K562 (cell line): ENCODE measurements around the gene TMEM117. TPM values are rescaled to one million over a fixed set of nuclear protein-coding genes. Genes with fewer than 3 reads are reported as not detected.

ENCODE experiments used
- ATAC-seq: fragments of 200-7000 bp; cut with Tn5 transposase; 3 replicates; pipeline ENCODE4 v1.9.1; 2020; ENCODE audit warnings: moderate library complexity
- BruUV-seq: library from RNA; stranded (reverse); fragments of 400-500 nt; replicated peaks from 2 replicates; lab custom pipeline; 2021; lab: Mats Ljungman, UMichigan
- CTCF ChIA-PET: fragments of 300-600 bp; formaldehyde crosslinking; extraction: SDS; loops from one replicate; lab custom pipeline; 2021; ENCODE audit warnings: low intra/inter-chr PET ratio; lab: Yijun Ruan, JAX
- POLR2A ChIA-PET: fragments of 300-600, 350-650 bp; sonication (Branson Sonifier 250); formaldehyde crosslinking; extraction: SDS; loops from one replicate; lab custom pipeline; 2021; ENCODE audit warnings: antibody characterized with exemption, inconsistent platforms; lab: Yijun Ruan, JAX
- DNase-seq, 4 experiments: peaks; one replicate each; pipeline versions ENCODE4 v3.0.0 to v3.0.0-alpha.2; 2011 to 2018; ENCODE audit warnings: low spot score in 3 of 4, mixed read lengths in 3 of 4; ENCODE audit errors: extremely low read depth in 1 of 4
- FAIRE-seq: peaks from 2 replicates; lab custom pipeline; 2011; peaks lifted over from hg19 to GRCh38; lab: Jason Lieb, UNC
- H2AFZ ChIP-seq: 2 replicates; pipeline ENCODE4 v1.6.0; 2011; ENCODE audit warnings: low read depth, low read length, control low read depth, inconsistent platforms
- H3K27ac ChIP-seq: fragments of 200-600 bp; 3 replicates; pipeline ENCODE4 v1.8.0; 2011; ENCODE audit warnings: low read depth, mild to moderate bottlenecking, control low read depth, inconsistent platforms, low read length, moderate library complexity, mixed read lengths; ENCODE audit errors: extremely low read depth
- H3K27me3 ChIP-seq, 2 experiments: fragments of 300-600 bp in 1 of 2; 2 replicates in 1 of 2; 3 replicates in 1 of 2; pipeline versions ENCODE4 v1.6.0 to v1.8.0; 2011; ENCODE audit warnings: inconsistent platforms in 2 of 2, low read length in 2 of 2, mild to moderate bottlenecking in 1 of 2, mixed read lengths in 1 of 2, moderate library complexity in 1 of 2; ENCODE audit not compliant: control insufficient read depth in 2 of 2, insufficient read depth in 2 of 2
- H3K36me3 ChIP-seq: fragments of 300-600 bp; 3 replicates; pipeline ENCODE4 v1.8.0; 2011; ENCODE audit warnings: mild to moderate bottlenecking, low read length, inconsistent platforms; ENCODE audit not compliant: control insufficient read depth, insufficient read depth
- H3K4me1 ChIP-seq, 2 experiments: fragments of 200-600 bp in 1 of 2; replicated peaks in 1 of 2; 2 replicates in 1 of 2; 3 replicates in 1 of 2; pipeline versions ENCODE4 v1.5.1 to v1.8.0; 2011; ENCODE audit warnings: inconsistent platforms in 2 of 2, low read length in 2 of 2, mild to moderate bottlenecking in 1 of 2, mixed read lengths in 1 of 2, moderate library complexity in 1 of 2; ENCODE audit not compliant: control insufficient read depth in 2 of 2, insufficient read depth in 2 of 2
- H3K4me2 ChIP-seq: 2 replicates; pipeline ENCODE4 v1.6.1; 2011; ENCODE audit warnings: low read length, control low read depth, inconsistent platforms, mixed read lengths; ENCODE audit not compliant: insufficient read depth
- H3K4me3 ChIP-seq: fragments of 200-600 bp; sonication (generic), shearing (Covaris generic); 2 replicates; pipeline ENCODE4 v1.5.1; 2016; ENCODE audit warnings: control low read depth, inconsistent platforms
- H3K79me2 ChIP-seq: fragments of 200-600 bp; 3 replicates; pipeline ENCODE4 v1.8.0; 2011; ENCODE audit warnings: low read length, inconsistent platforms; ENCODE audit not compliant: control insufficient read depth, insufficient read depth
- H3K9ac ChIP-seq, 2 experiments: 2 replicates each; pipeline versions ENCODE4 v1.6.0 to v1.6.1; 2011; ENCODE audit warnings: low read depth in 2 of 2, low read length in 2 of 2, control low read depth in 1 of 2, inconsistent platforms in 1 of 2, mild to moderate bottlenecking in 1 of 2, mixed read lengths in 1 of 2; ENCODE audit not compliant: insufficient read depth in 1 of 2
- H3K9me1 ChIP-seq: one replicate; pipeline ENCODE4 v1.6.0; 2011; ENCODE audit warnings: inconsistent platforms, mild to moderate bottlenecking, low read length, moderate library complexity; ENCODE audit not compliant: control insufficient read depth, insufficient read depth
- H3K9me3 ChIP-seq: replicated peaks from 2 replicates; pipeline ENCODE4 v1.5.1; 2011; ENCODE audit warnings: low read depth, low read length, inconsistent platforms; ENCODE audit not compliant: control insufficient read depth, insufficient read depth
- H4K20me1 ChIP-seq: replicated peaks from 2 replicates; pipeline ENCODE4 v1.6.1; 2011; ENCODE audit warnings: low read length, inconsistent platforms, mixed read lengths; ENCODE audit not compliant: control insufficient read depth, insufficient read depth
- ELF4 ChIP-seq: fragments of 450-650 bp; formaldehyde crosslinking; IDR thresholded peaks from 2 replicates; pipeline ENCODE4 v1.4.0; 2022; ENCODE audit warnings: missing genetic modification characterization
- HDAC1 ChIP-seq, 2 experiments: fragments of 450-650 bp; IDR thresholded peaks; 2 replicates each; pipeline ENCODE4 v1.6.1; 2016 to 2017; ENCODE audit warnings: inconsistent platforms in 1 of 2, mild to moderate bottlenecking in 1 of 2, moderate library complexity in 1 of 2
- SREBF2 ChIP-seq: sonication (generic); formaldehyde crosslinking; IDR thresholded peaks from 2 replicates; pipeline ENCODE4 v1.4.0; 2020; ENCODE audit warnings: mild to moderate bottlenecking, missing genetic modification reagents
- ZC3H11A ChIP-seq: IDR thresholded peaks from 2 replicates; pipeline ENCODE4 v1.6.1; 2012; ENCODE audit warnings: low read depth, low read length, improper control_type of control experiment
- ZC3H8 ChIP-seq: fragments of 450-650 bp; IDR thresholded peaks from 2 replicates; pipeline ENCODE4 v1.6.1; 2017
- ZFP36 ChIP-seq: fragments of 150-350 bp; IDR thresholded peaks from 2 replicates; pipeline ENCODE4 v1.6.1; 2018; ENCODE audit warnings: low read length, low read depth; ENCODE audit not compliant: partially characterized antibody
- ZNF146 ChIP-seq: IDR thresholded peaks from one replicate; pipeline ENCODE4 v1.6.1; 2018; ENCODE audit warnings: missing compliant biosample characterization; ENCODE audit not compliant: unreplicated experiment
- ZNF76 ChIP-seq: fragments of 250-450 bp; sonication (Bioruptor Pico); IDR thresholded peaks from 2 replicates; pipeline ENCODE4 v1.4.0; 2020; ENCODE audit warnings: mild to moderate bottlenecking, moderate library complexity, borderline replicate concordance
- WGBS: fragments of 100-300 bp; shearing (Covaris generic); methylation state at CpG from one replicate; pipeline ENCODE4 v1.1.6; 2016; ENCODE audit warnings: low coverage, mixed read lengths; ENCODE audit not compliant: insufficient coverage; ENCODE audit errors: missing lambda C conversion rate; 5-methylcytosine and 5-hydroxymethylcytosine counted together
- in situ Hi-C: fragments of 300-500 bp; cut with MboI; formaldehyde crosslinking; loops from 4 replicates; pipeline ENCODE4 v1.15.0; 2018; ENCODE audit warnings: inconsistent platforms, mixed read lengths
- intact Hi-C: fragments of 100-400 bp; cut with micrococcal nuclease; formaldehyde crosslinking; loops from 2 replicates; pipeline ENCODE4 v1.14.2; 2022
- polyA plus RNA-seq, 8 experiments: library from polyadenylated mRNA; depleted of rRNA in 4 of 8; stranded (reverse) in 5 of 8; unstranded in 3 of 8; fragments of >200 nt; fragmentation: Nextera tagmentation in 2 of 8; fragmentation: Illumina TruSeq in 1 of 8; extraction: Ambion mirVana in 2 of 8; extraction: Trizol in 1 of 8; gene quantifications; 2 replicates each; pipeline versions ENCODE4 v1.2.1 to v1.2.3, GENCODE V29; 2011 to 2014; ENCODE audit warnings: inconsistent platforms in 1 of 8, missing spikeins in 1 of 8
- total RNA-seq, 7 experiments: library from RNA; depleted of rRNA in 6 of 7; stranded (reverse); fragments of >200 nt in 6 of 7; fragmentation: Illumina TruSeq in 2 of 7; extraction: Trizol in 2 of 7; gene quantifications; 2 replicates each; pipeline versions ENCODE4 v1.2.1 to v1.2.3, GENCODE V29; 2011 to 2021; ENCODE audit warnings: low replicate concordance in 1 of 7
- TF ChIP-seq, protein P1 (sequence below): IDR thresholded peaks from 3 replicates; pipeline ENCODE4 v1.6.1; 2011; ENCODE audit warnings: borderline replicate concordance, mild to moderate bottlenecking; ENCODE audit not compliant: insufficient read length, insufficient read depth
- TF ChIP-seq, protein P2 (sequence below): fragments of 250-450 bp; sonication (Bioruptor Pico); IDR thresholded peaks from 2 replicates; pipeline ENCODE4 v1.5.0; 2020; ENCODE audit warnings: mild to moderate bottlenecking
- TF ChIP-seq, protein P3 (sequence below): fragments of 250-450 bp; sonication (Bioruptor Pico); IDR thresholded peaks from 2 replicates; pipeline ENCODE4 v1.5.0; 2021; ENCODE audit warnings: mild to moderate bottlenecking, borderline replicate concordance
- TF ChIP-seq, protein P4 (sequence below): fragments of 450-650 bp; formaldehyde crosslinking; IDR thresholded peaks from 2 replicates; pipeline ENCODE4 v1.4.0; 2020; ENCODE audit warnings: mild to moderate bottlenecking, moderate library complexity
- TF ChIP-seq, protein P5 (sequence below): fragments of 450-650 bp; formaldehyde crosslinking; IDR thresholded peaks from 2 replicates; pipeline ENCODE4 v1.4.0; 2022; ENCODE audit warnings: missing genetic modification characterization
- TF ChIP-seq, protein P6 (sequence below): fragments of 450-650 bp; IDR thresholded peaks from 2 replicates; pipeline ENCODE4 v1.6.1; 2018; ENCODE audit warnings: mild to moderate bottlenecking, low read depth; ENCODE audit not compliant: partially characterized antibody

The TMEM117 gene
- total and polyA plus RNA-seq, 9 of the 15 experiments (the other 6 are each of a cell fraction or from before 2014, with no cell fraction given): 0.31 to 2.8 (median 1.0) TPM

DNA sequence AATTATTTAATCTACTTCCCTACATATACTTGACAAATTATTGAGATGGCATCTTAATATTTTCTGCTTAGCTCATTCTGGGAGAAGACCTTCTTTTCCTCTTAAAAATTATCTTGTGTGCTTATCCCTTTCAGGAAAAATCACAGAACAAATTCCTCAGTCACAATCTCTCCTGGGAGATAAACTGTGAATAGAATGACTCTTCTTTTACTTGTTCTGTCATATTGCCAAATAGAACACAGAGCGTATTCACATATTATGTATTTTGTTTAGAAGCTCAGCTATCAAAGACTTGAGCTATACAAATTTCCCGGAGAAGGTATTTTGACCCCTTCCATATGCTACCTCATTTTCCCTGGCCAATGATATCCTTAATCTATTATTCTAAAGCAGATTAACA lies 146.7 kb downstream of the TMEM117 start:
- H3K4me1 ChIP-seq: no peaks in the 10 kb centered on the region
- no TSS peak for BruUV-seq
- H3K27ac ChIP-seq: no peak overlapping the region
- ChIA-PET CTCF (no interaction called here), POLR2A (no interaction called here)
- H3K27me3 ChIP-seq: no peaks in the 10 kb centered on the region
- in situ Hi-C loops (no loop called here), intact Hi-C loops (no loop called here)
- H2AFZ ChIP-seq: no peak overlapping the region
- FAIRE-seq: no peak
- 0% methylated on average over 2 of the region's 2 CpGs for WGBS
- no peak overlapping the region for H3K9ac ChIP-seq
- H3K9me3 ChIP-seq: no peaks in the 10 kb centered on the region
- H4K20me1 ChIP-seq: no peaks in the 10 kb centered on the region
- H3K4me2 ChIP-seq: no peak overlapping the region
- H3K79me2 ChIP-seq: no peaks in the 10 kb centered on the region
- no peaks in the 10 kb centered on the region for H3K9me1 ChIP-seq
- ATAC-seq: no peak
- no peaks in the 10 kb centered on the region for H3K36me3 ChIP-seq
- H3K4me3 ChIP-seq: no peak overlapping the region
- no peak for DNase-seq
- TF ChIP-seq ZFP36 (no peak), ZNF76 (CRISPR knock-in tag) (no peak), ZC3H11A (no peak), ZNF146 (CRISPR knock-in tag) (no peak), SREBF2 (CRISPR knock-in tag) (no peak), ZC3H8 (no peak), ELF4 (CRISPR knock-in tag) (no peak), HDAC1 (IDR thresholded peaks at IDR 0.05) (no peak)
- TF ChIP-seq, protein P1, sequence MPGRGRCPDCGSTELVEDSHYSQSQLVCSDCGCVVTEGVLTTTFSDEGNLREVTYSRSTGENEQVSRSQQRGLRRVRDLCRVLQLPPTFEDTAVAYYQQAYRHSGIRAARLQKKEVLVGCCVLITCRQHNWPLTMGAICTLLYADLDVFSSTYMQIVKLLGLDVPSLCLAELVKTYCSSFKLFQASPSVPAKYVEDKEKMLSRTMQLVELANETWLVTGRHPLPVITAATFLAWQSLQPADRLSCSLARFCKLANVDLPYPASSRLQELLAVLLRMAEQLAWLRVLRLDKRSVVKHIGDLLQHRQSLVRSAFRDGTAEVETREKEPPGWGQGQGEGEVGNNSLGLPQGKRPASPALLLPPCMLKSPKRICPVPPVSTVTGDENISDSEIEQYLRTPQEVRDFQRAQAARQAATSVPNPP: no peak
- TF ChIP-seq, protein P2, sequence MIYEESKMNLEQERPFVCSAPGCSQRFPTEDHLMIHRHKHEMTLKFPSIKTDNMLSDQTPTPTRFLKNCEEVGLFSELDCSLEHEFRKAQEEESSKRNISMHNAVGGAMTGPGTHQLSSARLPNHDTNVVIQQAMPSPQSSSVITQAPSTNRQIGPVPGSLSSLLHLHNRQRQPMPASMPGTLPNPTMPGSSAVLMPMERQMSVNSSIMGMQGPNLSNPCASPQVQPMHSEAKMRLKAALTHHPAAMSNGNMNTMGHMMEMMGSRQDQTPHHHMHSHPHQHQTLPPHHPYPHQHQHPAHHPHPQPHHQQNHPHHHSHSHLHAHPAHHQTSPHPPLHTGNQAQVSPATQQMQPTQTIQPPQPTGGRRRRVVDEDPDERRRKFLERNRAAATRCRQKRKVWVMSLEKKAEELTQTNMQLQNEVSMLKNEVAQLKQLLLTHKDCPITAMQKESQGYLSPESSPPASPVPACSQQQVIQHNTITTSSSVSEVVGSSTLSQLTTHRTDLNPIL (CRISPR knock-in tag): no peak
- TF ChIP-seq, protein P3, sequence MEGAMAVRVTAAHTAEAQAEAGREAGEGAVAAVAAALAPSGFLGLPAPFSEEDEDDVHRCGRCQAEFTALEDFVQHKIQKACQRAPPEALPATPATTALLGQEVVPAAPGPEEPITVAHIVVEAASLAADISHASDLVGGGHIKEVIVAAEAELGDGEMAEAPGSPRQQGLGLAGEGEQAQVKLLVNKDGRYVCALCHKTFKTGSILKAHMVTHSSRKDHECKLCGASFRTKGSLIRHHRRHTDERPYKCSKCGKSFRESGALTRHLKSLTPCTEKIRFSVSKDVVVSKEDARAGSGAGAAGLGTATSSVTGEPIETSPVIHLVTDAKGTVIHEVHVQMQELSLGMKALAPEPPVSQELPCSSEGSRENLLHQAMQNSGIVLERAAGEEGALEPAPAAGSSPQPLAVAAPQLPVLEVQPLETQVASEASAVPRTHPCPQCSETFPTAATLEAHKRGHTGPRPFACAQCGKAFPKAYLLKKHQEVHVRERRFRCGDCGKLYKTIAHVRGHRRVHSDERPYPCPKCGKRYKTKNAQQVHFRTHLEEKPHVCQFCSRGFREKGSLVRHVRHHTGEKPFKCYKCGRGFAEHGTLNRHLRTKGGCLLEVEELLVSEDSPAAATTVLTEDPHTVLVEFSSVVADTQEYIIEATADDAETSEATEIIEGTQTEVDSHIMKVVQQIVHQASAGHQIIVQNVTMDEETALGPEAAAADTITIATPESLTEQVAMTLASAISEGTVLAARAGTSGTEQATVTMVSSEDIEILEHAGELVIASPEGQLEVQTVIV (CRISPR knock-in tag): no peak
- TF ChIP-seq, protein P4, sequence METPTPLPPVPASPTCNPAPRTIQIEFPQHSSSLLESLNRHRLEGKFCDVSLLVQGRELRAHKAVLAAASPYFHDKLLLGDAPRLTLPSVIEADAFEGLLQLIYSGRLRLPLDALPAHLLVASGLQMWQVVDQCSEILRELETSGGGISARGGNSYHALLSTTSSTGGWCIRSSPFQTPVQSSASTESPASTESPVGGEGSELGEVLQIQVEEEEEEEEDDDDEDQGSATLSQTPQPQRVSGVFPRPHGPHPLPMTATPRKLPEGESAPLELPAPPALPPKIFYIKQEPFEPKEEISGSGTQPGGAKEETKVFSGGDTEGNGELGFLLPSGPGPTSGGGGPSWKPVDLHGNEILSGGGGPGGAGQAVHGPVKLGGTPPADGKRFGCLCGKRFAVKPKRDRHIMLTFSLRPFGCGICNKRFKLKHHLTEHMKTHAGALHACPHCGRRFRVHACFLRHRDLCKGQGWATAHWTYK (CRISPR knock-in tag): no peak
- TF ChIP-seq, protein P5, sequence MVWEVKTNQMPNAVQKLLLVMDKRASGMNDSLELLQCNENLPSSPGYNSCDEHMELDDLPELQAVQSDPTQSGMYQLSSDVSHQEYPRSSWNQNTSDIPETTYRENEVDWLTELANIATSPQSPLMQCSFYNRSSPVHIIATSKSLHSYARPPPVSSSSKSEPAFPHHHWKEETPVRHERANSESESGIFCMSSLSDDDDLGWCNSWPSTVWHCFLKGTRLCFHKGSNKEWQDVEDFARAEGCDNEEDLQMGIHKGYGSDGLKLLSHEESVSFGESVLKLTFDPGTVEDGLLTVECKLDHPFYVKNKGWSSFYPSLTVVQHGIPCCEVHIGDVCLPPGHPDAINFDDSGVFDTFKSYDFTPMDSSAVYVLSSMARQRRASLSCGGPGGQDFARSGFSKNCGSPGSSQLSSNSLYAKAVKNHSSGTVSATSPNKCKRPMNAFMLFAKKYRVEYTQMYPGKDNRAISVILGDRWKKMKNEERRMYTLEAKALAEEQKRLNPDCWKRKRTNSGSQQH: no peak
- TF ChIP-seq, protein P6, sequence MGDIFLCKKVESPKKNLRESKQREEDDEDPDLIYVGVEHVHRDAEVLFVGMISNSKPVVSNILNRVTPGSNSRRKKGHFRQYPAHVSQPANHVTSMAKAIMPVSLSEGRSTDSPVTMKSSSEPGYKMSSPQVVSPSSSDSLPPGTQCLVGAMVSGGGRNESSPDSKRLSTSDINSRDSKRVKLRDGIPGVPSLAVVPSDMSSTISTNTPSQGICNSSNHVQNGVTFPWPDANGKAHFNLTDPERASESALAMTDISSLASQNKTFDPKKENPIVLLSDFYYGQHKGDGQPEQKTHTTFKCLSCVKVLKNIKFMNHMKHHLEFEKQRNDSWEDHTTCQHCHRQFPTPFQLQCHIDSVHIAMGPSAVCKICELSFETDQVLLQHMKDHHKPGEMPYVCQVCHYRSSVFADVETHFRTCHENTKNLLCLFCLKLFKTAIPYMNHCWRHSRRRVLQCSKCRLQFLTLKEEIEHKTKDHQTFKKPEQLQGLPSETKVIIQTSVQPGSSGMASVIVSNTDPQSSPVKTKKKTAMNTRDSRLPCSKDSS: no peak
